Uterus (tissue), 4 donors: ENCODE results near the gene RPL10. TPM values are rescaled to one million over a fixed set of nuclear protein-coding genes. Genes with fewer than 3 reads are reported as not detected.

Source experiments
- DNase-seq, 2 donors: peaks; one replicate each; pipeline ENCODE4 v3.0.0-alpha.2; 2019 to 2020
- H3K27ac ChIP-seq, 2 donors: fragments of 200-600 bp; sonication (generic); 1 replicate in 1 of 2; 2 replicates in 1 of 2; pipeline ENCODE4 v1.5.1; 2016 to 2018
- H3K27me3 ChIP-seq, 2 donors: fragments of 200-600 bp; sonication (generic); one replicate each; pipeline ENCODE4 v1.5.1; 2018 to 2019; ENCODE audit warnings: control low read depth in 1 of 2
- H3K36me3 ChIP-seq, 2 donors: fragments of 200-600 bp; sonication (generic); one replicate each; pipeline ENCODE4 v1.5.1; 2019; ENCODE audit warnings: control low read depth in 1 of 2
- H3K4me1 ChIP-seq, 2 donors: fragments of 200-600 bp; sonication (generic); one replicate each; pipeline ENCODE4 v1.5.1; 2018 to 2019; ENCODE audit warnings: control low read depth in 1 of 2
- H3K4me3 ChIP-seq, 2 donors: fragments of 200-600 bp; sonication (generic); 1 replicate in 1 of 2; 2 replicates in 1 of 2; pipeline ENCODE4 v1.5.1; 2018 to 2019; ENCODE audit warnings: mild to moderate bottlenecking in 1 of 2
- H3K9me3 ChIP-seq, 2 donors: fragments of 200-600 bp; sonication (generic); one replicate each; pipeline ENCODE4 v1.5.1; 2019; ENCODE audit warnings: control low read depth in 1 of 2
- CTCF ChIP-seq, 4 experiments: fragments of 200-600 bp in 2 of 4; fragments of 450-650 bp in 2 of 4; sonication (generic) in 2 of 4; IDR thresholded peaks; one replicate each; pipeline ENCODE4 v1.5.1; 2016 to 2019; ENCODE audit warnings: antibody characterized with exemption in 4 of 4, mild to moderate bottlenecking in 2 of 4, moderate library complexity in 1 of 4
- POLR2A ChIP-seq, 2 donors: fragments of 450-650 bp; IDR thresholded peaks; one replicate each; pipeline ENCODE4 v1.6.1; 2016; ENCODE audit warnings: antibody characterized with exemption in 2 of 2, mild to moderate bottlenecking in 1 of 2, moderate library complexity in 1 of 2
- intact Hi-C: fragments of 100-400 bp; cut with DNase I; formaldehyde crosslinking; loops from one replicate; pipeline ENCODE4 v1.15.1; 2023; ENCODE audit warnings: low total_unique reads
- total RNA-seq, 4 donors: library from RNA; depleted of rRNA in 3 of 4; stranded (reverse); fragments of >200 nt in 3 of 4; gene quantifications; one replicate each; pipeline versions ENCODE4 v1.1.0 to v1.2.4, GENCODE V29; 2014 to 2023
- donor health status: DM: yes; HTN: yes; CAD: no.

The RPL10 gene
- total RNA-seq, 4 donors from 2014 or later: 2,407 to 9,172 (median 4,014) TPM

DNA sequence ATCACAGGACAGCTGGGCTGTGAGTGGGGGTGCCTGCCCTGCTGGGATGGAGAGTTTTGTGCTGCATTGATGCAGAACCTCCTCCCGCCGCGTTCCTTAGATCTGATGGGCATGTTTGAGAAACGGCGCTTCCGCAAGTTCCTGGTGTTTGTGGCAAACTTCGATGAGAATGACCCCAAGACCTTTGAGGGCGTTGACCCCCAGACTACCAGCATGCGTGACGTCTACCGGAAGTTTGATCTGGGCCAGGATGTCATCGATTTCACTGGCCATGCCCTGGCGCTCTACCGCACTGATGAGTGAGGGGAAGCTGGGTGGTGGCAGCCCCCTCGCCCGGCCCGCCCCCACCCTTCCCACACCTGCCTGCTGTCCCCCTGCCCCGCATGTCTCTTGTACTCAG is 41.7 kb downstream of the RPL10 start:
- Histone ChIP-seq H3K36me3 (no peaks in the 10 kb centered on the region), H3K4me1 (peaks cover 0 to 6% of the 10 kb centered on the region in 2 donors), H3K27me3 (no peaks in the 10 kb centered on the region), H3K27ac (no peak overlapping the region), H3K9me3 (no peaks in the 10 kb centered on the region), H3K4me3 (no peak overlapping the region)
- intact Hi-C loops: no loop called here
- no peak for DNase-seq
- TF ChIP-seq CTCF (IDR thresholded peaks at IDR 0.05): no peak

GRCh38 chrX:154440623-154441357 is 42.6 kb downstream of the RPL10 start:
- H3K4me1 ChIP-seq: peaks cover 0 to 6% of the 10 kb centered on the region in 2 donors
- no peaks in the 10 kb centered on the region for H3K9me3 ChIP-seq
- H3K36me3 ChIP-seq: no peaks in the 10 kb centered on the region
- no peaks in the 10 kb centered on the region for H3K27me3 ChIP-seq
- no peak for DNase-seq
- intact Hi-C loops: no loop called here
- H3K27ac ChIP-seq: no peak overlapping the region
- H3K4me3 ChIP-seq: no peak overlapping the region
- TF ChIP-seq CTCF (IDR thresholded peaks at IDR 0.05) (no peak), POLR2A (IDR thresholded peaks at IDR 0.05) (no peak)

- no peak for TF ChIP-seq POLR2A (IDR thresholded peaks at IDR 0.05)
- TF ChIP-seq CTCF (IDR thresholded peaks at IDR 0.05): no peak
- no peaks in the 10 kb centered on the region for H3K36me3 ChIP-seq
- H3K4me1 ChIP-seq: peaks cover 0 to 6% of the 10 kb centered on the region in 2 donors
- no peak overlapping the region for H3K27ac ChIP-seq
- H3K9me3 ChIP-seq: no peaks in the 10 kb centered on the region
- intact Hi-C loops: no loop called here
- H3K27me3 ChIP-seq: no peaks in the 10 kb centered on the region
- H3K4me3 ChIP-seq: no peak overlapping the region
- DNase-seq: no peak
Observed at GRCh38 chrX:154441564-154441963, 43.4 kb downstream of the RPL10 start.

- TF ChIP-seq CTCF (IDR thresholded peaks at IDR 0.05) (no peak), POLR2A (IDR thresholded peaks at IDR 0.05) (no peak)
- Histone ChIP-seq H3K4me1 (peaks cover 0 to 6% of the 10 kb centered on the region in 2 donors), H3K4me3 (no peak overlapping the region), H3K9me3 (no peaks in the 10 kb centered on the region), H3K27ac (no peak overlapping the region), H3K27me3 (no peaks in the 10 kb centered on the region), H3K36me3 (no peaks in the 10 kb centered on the region)
- intact Hi-C loops: no loop called here
- DNase-seq: no peak
Observed at GRCh38 chrX:154441984-154442707, 44.0 kb downstream of the RPL10 start.

- Histone ChIP-seq H3K27me3 (no peaks in the 10 kb centered on the region), H3K4me3 (peak overlapping the region in 1 of 2 donors; percentile 27), H3K4me1 (peaks cover 0 to 5% of the 10 kb centered on the region in 2 donors), H3K9me3 (no peaks in the 10 kb centered on the region), H3K27ac (peak overlapping the region; percentile 86 to 89), H3K36me3 (no peaks in the 10 kb centered on the region)
- intact Hi-C loops: no loop called here
- TF ChIP-seq POLR2A (IDR thresholded peaks at IDR 0.05): no peak
- TF ChIP-seq CTCF (IDR thresholded peaks at IDR 0.05): no peak
- no peak for DNase-seq
Observed at GRCh38 chrX:154443479-154443910, 45.3 kb downstream of the RPL10 start.
